Measurements from ENCODE around the gene HAPLN1.

The HAPLN1 gene

DNA sequence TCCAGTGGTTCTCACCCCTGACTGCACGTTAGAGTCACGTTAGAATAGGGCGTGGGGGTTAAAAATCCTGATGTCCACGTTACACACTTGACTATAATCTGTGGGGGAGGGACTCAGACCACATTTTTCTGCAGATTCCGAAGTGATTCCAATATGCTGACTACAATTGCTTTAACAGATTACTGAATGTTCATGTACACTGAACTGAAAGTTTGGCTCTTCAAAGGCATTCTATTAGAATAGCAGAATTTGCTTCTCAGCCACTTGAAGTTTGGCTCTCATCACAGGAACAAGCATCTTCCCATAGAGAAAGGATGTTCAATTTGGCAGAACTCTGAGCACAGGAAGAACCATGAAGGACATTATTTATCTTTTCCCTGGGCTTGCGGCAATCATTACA lies 84.5 kb downstream of the HAPLN1 start:
- Histone ChIP-seq H3K27ac (no peak overlapping the region), H3K36me3 (no peaks in the 10 kb centered on the region), H3K27me3 (ENCODE audit: insufficient read depth, low read depth, severe bottlenecking) (no peaks in the 10 kb centered on the region), H3K4me3 (ENCODE audit: low read depth, low read length) (no peak overlapping the region), H3K9me3 (ENCODE audit: severe bottlenecking) (no peaks in the 10 kb centered on the region)
- TF ChIP-seq, protein P1, sequence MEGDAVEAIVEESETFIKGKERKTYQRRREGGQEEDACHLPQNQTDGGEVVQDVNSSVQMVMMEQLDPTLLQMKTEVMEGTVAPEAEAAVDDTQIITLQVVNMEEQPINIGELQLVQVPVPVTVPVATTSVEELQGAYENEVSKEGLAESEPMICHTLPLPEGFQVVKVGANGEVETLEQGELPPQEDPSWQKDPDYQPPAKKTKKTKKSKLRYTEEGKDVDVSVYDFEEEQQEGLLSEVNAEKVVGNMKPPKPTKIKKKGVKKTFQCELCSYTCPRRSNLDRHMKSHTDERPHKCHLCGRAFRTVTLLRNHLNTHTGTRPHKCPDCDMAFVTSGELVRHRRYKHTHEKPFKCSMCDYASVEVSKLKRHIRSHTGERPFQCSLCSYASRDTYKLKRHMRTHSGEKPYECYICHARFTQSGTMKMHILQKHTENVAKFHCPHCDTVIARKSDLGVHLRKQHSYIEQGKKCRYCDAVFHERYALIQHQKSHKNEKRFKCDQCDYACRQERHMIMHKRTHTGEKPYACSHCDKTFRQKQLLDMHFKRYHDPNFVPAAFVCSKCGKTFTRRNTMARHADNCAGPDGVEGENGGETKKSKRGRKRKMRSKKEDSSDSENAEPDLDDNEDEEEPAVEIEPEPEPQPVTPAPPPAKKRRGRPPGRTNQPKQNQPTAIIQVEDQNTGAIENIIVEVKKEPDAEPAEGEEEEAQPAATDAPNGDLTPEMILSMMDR (IDR thresholded peaks at IDR 0.05; ENCODE audit: low read depth, low read length) = no peak
- DNase-seq = no peak

DNA sequence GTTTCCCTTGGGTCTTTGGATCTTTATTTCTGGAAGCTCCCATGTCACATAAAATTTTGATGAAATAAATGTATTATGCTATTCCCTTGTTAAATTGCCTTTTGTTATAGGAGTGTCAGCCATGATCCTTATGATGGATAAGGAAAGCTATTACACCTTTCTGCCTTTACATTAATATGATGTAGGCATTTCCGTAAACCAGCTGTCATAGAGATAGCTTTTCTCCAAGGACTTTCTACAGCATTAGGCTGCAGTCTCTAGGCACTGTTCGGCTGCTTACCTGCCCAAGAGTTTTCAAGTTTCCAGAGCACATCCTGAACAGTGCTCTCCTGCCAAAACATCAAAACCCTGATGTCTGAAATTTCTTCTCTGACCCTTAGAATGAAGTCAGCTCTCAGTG lies 87.4 kb downstream of the HAPLN1 start:
- no peak for DNase-seq
- H3K4me3 ChIP-seq (ENCODE audit: low read depth, low read length) = no peak overlapping the region
- no peaks in the 10 kb centered on the region for H3K27me3 ChIP-seq (ENCODE audit: insufficient read depth, low read depth, severe bottlenecking)
- H3K36me3 ChIP-seq = no peaks in the 10 kb centered on the region
- H3K27ac ChIP-seq = no peak overlapping the region
- H3K9me3 ChIP-seq (ENCODE audit: severe bottlenecking) = no peaks in the 10 kb centered on the region
- TF ChIP-seq, protein P1 (IDR thresholded peaks at IDR 0.05; ENCODE audit: low read depth, low read length) = no peak

DNA sequence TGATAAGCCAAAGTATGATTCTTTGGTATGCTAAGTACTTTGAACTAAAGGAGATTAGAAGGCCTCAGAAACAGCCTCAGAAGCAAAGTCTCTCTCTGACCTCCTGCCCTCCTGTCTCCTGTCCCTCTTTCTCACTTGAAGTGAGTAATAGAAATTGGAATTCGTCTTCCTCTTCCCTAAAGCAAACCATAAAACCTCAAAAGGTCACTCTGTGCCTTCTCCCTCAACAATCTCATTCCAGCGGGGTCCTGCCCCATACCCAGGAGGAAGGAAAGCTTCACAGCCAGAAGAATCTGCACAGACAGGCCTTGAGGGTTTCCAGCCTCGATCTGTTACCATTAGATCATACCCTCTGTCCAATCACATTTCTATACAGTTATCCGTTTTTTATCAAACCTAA lies 87.8 kb downstream of the HAPLN1 start:
- H3K4me3 ChIP-seq (ENCODE audit: low read depth, low read length) = no peak overlapping the region
- H3K9me3 ChIP-seq (ENCODE audit: severe bottlenecking) = no peaks in the 10 kb centered on the region
- no peaks in the 10 kb centered on the region for H3K36me3 ChIP-seq
- TF ChIP-seq, protein P1 (IDR thresholded peaks at IDR 0.05; ENCODE audit: low read depth, low read length) = no peak
- no peaks in the 10 kb centered on the region for H3K27me3 ChIP-seq (ENCODE audit: insufficient read depth, low read depth, severe bottlenecking)
- no peak for DNase-seq
- no peak overlapping the region for H3K27ac ChIP-seq

GRCh38 chr5:83628360-83628759 lies 92.3 kb downstream of the HAPLN1 start:
- TF ChIP-seq, protein P1 (IDR thresholded peaks at IDR 0.05; ENCODE audit: low read depth, low read length) = no peak
- H3K27me3 ChIP-seq (ENCODE audit: insufficient read depth, low read depth, severe bottlenecking) = no peaks in the 10 kb centered on the region
- H3K4me3 ChIP-seq (ENCODE audit: low read depth, low read length) = no peak overlapping the region
- H3K36me3 ChIP-seq = no peaks in the 10 kb centered on the region
- no peak overlapping the region for H3K27ac ChIP-seq
- DNase-seq = no peak
- no peaks in the 10 kb centered on the region for H3K9me3 ChIP-seq (ENCODE audit: severe bottlenecking)

GRCh38 chr5:83614841-83615240 lies 105.8 kb downstream of the HAPLN1 start:
- Histone ChIP-seq H3K36me3 (no peaks in the 10 kb centered on the region), H3K9me3 (ENCODE audit: severe bottlenecking) (no peaks in the 10 kb centered on the region), H3K4me3 (ENCODE audit: low read depth, low read length) (no peak overlapping the region), H3K27me3 (ENCODE audit: insufficient read depth, low read depth, severe bottlenecking) (no peaks in the 10 kb centered on the region), H3K27ac (no peak overlapping the region)
- TF ChIP-seq, protein P1 (IDR thresholded peaks at IDR 0.05; ENCODE audit: low read depth, low read length) = no peak
- no peak for DNase-seq

DNA sequence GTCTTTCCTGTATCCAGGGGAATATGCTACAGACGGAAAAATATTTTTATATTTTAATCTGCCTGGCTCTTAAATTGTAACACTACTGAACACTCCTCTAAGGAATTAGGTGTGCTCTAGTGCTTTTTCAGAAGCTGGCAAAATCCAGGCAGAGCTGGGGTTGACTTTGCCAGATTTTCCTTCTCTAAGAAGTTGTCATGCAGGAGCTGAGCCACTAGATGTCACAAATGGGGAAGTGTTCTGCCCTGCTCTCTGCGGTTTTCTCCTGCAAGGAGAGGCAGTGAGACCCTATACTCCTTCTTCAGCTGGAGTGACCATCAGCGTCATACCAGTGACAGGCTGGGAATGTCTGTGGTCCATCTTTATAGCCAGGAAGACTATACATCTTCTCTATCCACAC lies 112.5 kb downstream of the HAPLN1 start:
- no peaks in the 10 kb centered on the region for H3K27me3 ChIP-seq (ENCODE audit: insufficient read depth, low read depth, severe bottlenecking)
- TF ChIP-seq, protein P1 (IDR thresholded peaks at IDR 0.05; ENCODE audit: low read depth, low read length) = peak; percentile 83
- peak; percentile 63 for DNase-seq
- H3K4me3 ChIP-seq (ENCODE audit: low read depth, low read length) = no peak overlapping the region
- no peak overlapping the region for H3K27ac ChIP-seq
- no peaks in the 10 kb centered on the region for H3K9me3 ChIP-seq (ENCODE audit: severe bottlenecking)
- H3K36me3 ChIP-seq = no peaks in the 10 kb centered on the region

Measured in WERI-Rb-1 (cell line).